B cell (primary cell): ENCODE results near the gene EGLN1. TPM values are rescaled to one million over a fixed set of nuclear protein-coding genes. Genes with fewer than 3 reads are reported as not detected.

Source experiments
- ATAC-seq: fragments of 200-7000 bp; cut with Tn5 transposase; one replicate; pipeline ENCODE4 v1.10.0; 2021; ENCODE audit warnings: low read depth, mild to moderate bottlenecking, moderate number of reproducible peaks, moderate library complexity
- CTCF ChIA-PET: fragments of 350-600 bp; sonication (Branson Sonifier 250); formaldehyde crosslinking; loops from one replicate; lab custom pipeline; 2021; ENCODE audit warnings: antibody characterized with exemption, inconsistent platforms; lab: Charles Lee
- POLR2A ChIA-PET: fragments of 350-600 bp; sonication (Branson Sonifier 250); formaldehyde crosslinking; loops from one replicate; lab custom pipeline; 2021; ENCODE audit warnings: antibody characterized with exemption; lab: Charles Lee
- DNase-seq: peaks from one replicate; pipeline ENCODE4 v3.0.0; 2013
- H2AFZ ChIP-seq: 2 replicates; pipeline ENCODE4 v1.6.1; 2012; ENCODE audit warnings: mild to moderate bottlenecking, low read depth, low read length; ENCODE audit not compliant: insufficient read depth, poor library complexity, severe bottlenecking
- H3K27ac ChIP-seq, 2 donors: 1 replicate in 1 of 2; 2 replicates in 1 of 2; pipeline ENCODE4 v1.5.1; 2012 to 2013; ENCODE audit warnings: low read length in 2 of 2, mild to moderate bottlenecking in 2 of 2, moderate library complexity in 1 of 2
- H3K27me3 ChIP-seq, 4 experiments: fragments of 200-600 bp in 1 of 4; sonication (generic) in 1 of 4; replicated peaks in 1 of 4; 1 replicate in 2 of 4; 2 replicates in 2 of 4; pipeline versions ENCODE4 v1.6.1 to v1.7.0; 2013 to 2016; ENCODE audit warnings: low read length in 3 of 4, mild to moderate bottlenecking in 2 of 4, mixed read lengths in 1 of 4, moderate library complexity in 1 of 4; ENCODE audit not compliant: insufficient read depth in 4 of 4, control insufficient read depth in 3 of 4; ENCODE audit errors: control extremely low read depth in 1 of 4
- H3K36me3 ChIP-seq, 2 experiments: replicated peaks in 1 of 2; 1 replicate in 1 of 2; 2 replicates in 1 of 2; pipeline versions ENCODE4 v1.6.1 to v1.7.1; 2013; ENCODE audit warnings: low read length in 1 of 2; ENCODE audit not compliant: insufficient read depth in 2 of 2, control insufficient read depth in 1 of 2; ENCODE audit errors: control extremely low read depth in 1 of 2, extremely low read depth in 1 of 2
- H3K4me1 ChIP-seq, 2 donors: fragments of 200-600 bp in 1 of 2; sonication (generic) in 1 of 2; 1 replicate in 1 of 2; 2 replicates in 1 of 2; pipeline versions ENCODE4 v1.5.1 to v1.6.1; 2013 to 2017; ENCODE audit warnings: low read length in 2 of 2; ENCODE audit not compliant: control insufficient read depth in 2 of 2, insufficient read depth in 2 of 2
- H3K4me2 ChIP-seq: replicated peaks from 2 replicates; pipeline ENCODE3; 2012; ENCODE audit warnings: mild to moderate bottlenecking, low read depth, low read length; ENCODE audit not compliant: poor library complexity, severe bottlenecking
- H3K4me3 ChIP-seq, 5 experiments: fragments of 200-600 bp in 1 of 5; sonication (generic) in 1 of 5; 1 replicate in 3 of 5; 2 replicates in 2 of 5; pipeline versions ENCODE4 v1.5.1 to v1.7.0; 2011 to 2016; ENCODE audit warnings: low read length in 4 of 5, mild to moderate bottlenecking in 4 of 5, low read depth in 2 of 5, control low read depth in 1 of 5, moderate library complexity in 1 of 5; ENCODE audit not compliant: insufficient read depth in 1 of 5; ENCODE audit errors: control extremely low read depth in 1 of 5, extremely low read depth in 1 of 5
- H3K79me2 ChIP-seq: fragments of 200-600 bp; sonication (generic); one replicate; pipeline ENCODE4 v1.6.0; 2016; ENCODE audit warnings: low read length; ENCODE audit not compliant: control insufficient read depth, insufficient read depth
- H3K9ac ChIP-seq: fragments of 200-600 bp; sonication (generic); 2 replicates; pipeline ENCODE4 v1.6.1; 2017; ENCODE audit warnings: mild to moderate bottlenecking, low read length, moderate library complexity
- H3K9me3 ChIP-seq, 3 donors: one replicate each; pipeline versions ENCODE4 v1.6.1 to v1.7.1; 2013; ENCODE audit warnings: low read length in 2 of 3; ENCODE audit not compliant: control insufficient read depth in 2 of 3, insufficient read depth in 1 of 3; ENCODE audit errors: control extremely low read depth in 1 of 3
- H4K20me1 ChIP-seq: 2 replicates; pipeline ENCODE4 v1.6.0; 2012; ENCODE audit warnings: mild to moderate bottlenecking, low read length; ENCODE audit not compliant: insufficient read depth, control insufficient read depth, poor library complexity, severe bottlenecking
- H3K27ac Mint-ChIP-seq: one replicate; pipeline ENCODE4 v1.8.0; 2021; ENCODE audit warnings: mixed read lengths
- H3K27me3 Mint-ChIP-seq: one replicate; pipeline ENCODE4 v1.8.0; 2021; ENCODE audit warnings: mixed read lengths
- H3K4me1 Mint-ChIP-seq: one replicate; pipeline ENCODE4 v1.8.0; 2021; ENCODE audit warnings: mixed read lengths
- H3K4me3 Mint-ChIP-seq: one replicate; pipeline ENCODE4 v1.8.0; 2021; ENCODE audit warnings: mixed read lengths
- H3K9me3 Mint-ChIP-seq: one replicate; pipeline ENCODE4 v1.8.0; 2022; ENCODE audit warnings: mixed read lengths; ENCODE audit not compliant: insufficient read depth
- EZH2 ChIP-seq: IDR thresholded peaks from 2 replicates; pipeline ENCODE4 v1.6.1; 2012; ENCODE audit warnings: borderline replicate concordance, low read depth, mild to moderate bottlenecking, moderate library complexity, low read length; ENCODE audit not compliant: insufficient read depth, poor library complexity, severe bottlenecking
- WGBS: methylation state at CpG from one replicate; pipeline ENCODE4 v1.1.5; 2013; ENCODE audit warnings: missing lambda C conversion rate; ENCODE audit not compliant: insufficient coverage; 5-methylcytosine and 5-hydroxymethylcytosine counted together
- intact Hi-C: fragments of 100-400 bp; cut with micrococcal nuclease; formaldehyde crosslinking; loops from one replicate; pipeline ENCODE4 v1.10.0; 2022
- polyA plus RNA-seq: library from polyadenylated mRNA; depleted of rRNA; stranded (reverse); fragments of >200 nt; gene quantifications from 2 replicates; pipeline ENCODE4 v1.2.3, GENCODE V29; 2012
- total RNA-seq, 2 donors: library from RNA; stranded (reverse); fragments of 120-200 nt in 1 of 2; gene quantifications; 1 replicate in 1 of 2; 2 replicates in 1 of 2; pipeline versions ENCODE4 v1.2.3 to v1.2.4, GENCODE V29; 2013 to 2022
- TF ChIP-seq, protein P1 (sequence below): fragments of 200-600 bp; IDR thresholded peaks from one replicate; pipeline ENCODE4 v1.8.0; 2022; ENCODE audit warnings: antibody characterized with exemption, mild to moderate bottlenecking

Gene EGLN1
- total and polyA plus RNA-seq, 2 donors (not counting 1 experiment from before 2014, with no cell fraction given): 7.5 to 18.5 TPM

- no peak for ATAC-seq
- intact Hi-C loops: loop anchor here (5.0 kb wide), 2 partner anchors 193 to 508 kb away; no protein-coding TSS in a partner anchor
- POLR2A ChIA-PET: no interaction called here
Observed at GRCh38 chr1:231359113-231359512, 63.0 kb downstream of the EGLN1 start.

GRCh38 chr1:231357831-231358354 lies 64.2 kb downstream of the EGLN1 start:
- H3K9me3 Mint-ChIP-seq: no peaks in the 10 kb centered on the region
- ChIA-PET POLR2A (interaction anchor here (0.7 to 1.2 kb wide), 2 partner anchors 167 to 264 kb away, joined by 3 read pairs; no protein-coding TSS in a partner anchor), CTCF (interaction anchor here (0.7 to 3.6 kb wide), 28 partner anchors 9 to 399 kb away, joined by 3 to 45 read pairs (median 4); partner anchors contain the start of genes EXOC8, SPRTN and TSNAX)
- no peak for TF ChIP-seq EZH2
- TF ChIP-seq, protein P1, sequence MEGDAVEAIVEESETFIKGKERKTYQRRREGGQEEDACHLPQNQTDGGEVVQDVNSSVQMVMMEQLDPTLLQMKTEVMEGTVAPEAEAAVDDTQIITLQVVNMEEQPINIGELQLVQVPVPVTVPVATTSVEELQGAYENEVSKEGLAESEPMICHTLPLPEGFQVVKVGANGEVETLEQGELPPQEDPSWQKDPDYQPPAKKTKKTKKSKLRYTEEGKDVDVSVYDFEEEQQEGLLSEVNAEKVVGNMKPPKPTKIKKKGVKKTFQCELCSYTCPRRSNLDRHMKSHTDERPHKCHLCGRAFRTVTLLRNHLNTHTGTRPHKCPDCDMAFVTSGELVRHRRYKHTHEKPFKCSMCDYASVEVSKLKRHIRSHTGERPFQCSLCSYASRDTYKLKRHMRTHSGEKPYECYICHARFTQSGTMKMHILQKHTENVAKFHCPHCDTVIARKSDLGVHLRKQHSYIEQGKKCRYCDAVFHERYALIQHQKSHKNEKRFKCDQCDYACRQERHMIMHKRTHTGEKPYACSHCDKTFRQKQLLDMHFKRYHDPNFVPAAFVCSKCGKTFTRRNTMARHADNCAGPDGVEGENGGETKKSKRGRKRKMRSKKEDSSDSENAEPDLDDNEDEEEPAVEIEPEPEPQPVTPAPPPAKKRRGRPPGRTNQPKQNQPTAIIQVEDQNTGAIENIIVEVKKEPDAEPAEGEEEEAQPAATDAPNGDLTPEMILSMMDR: peak; percentile 88
- H3K4me3 Mint-ChIP-seq: no peak overlapping the region
- intact Hi-C loops: loop anchor here (1.0 to 5.0 kb wide), 6 partner anchors 20 to 509 kb away; partner anchors contain the start of genes EGLN1 and SPRTN
- Histone ChIP-seq H3K9me3 (no peaks in the 10 kb centered on the region), H3K4me1 (peaks cover 0 to 3% of the 10 kb centered on the region in 2 donors), H3K79me2 (no peaks in the 10 kb centered on the region), H3K4me2 (peak overlapping the region; percentile 21), H4K20me1 (no peaks in the 10 kb centered on the region), H3K9ac (no peak overlapping the region), H3K27ac (no peak overlapping the region), H3K27me3 (no peaks in the 10 kb centered on the region), H2AFZ (peak overlapping the region; percentile 9), H3K36me3 (peaks cover 2 to 4% of the 10 kb centered on the region in 2 experiments), H3K4me3 (no peak overlapping the region)
- peak overlapping the region; percentile 32 for H3K27ac Mint-ChIP-seq
- DNase-seq (peak; percentile 71), ATAC-seq (peak; percentile 83)
- no peaks in the 10 kb centered on the region for H3K27me3 Mint-ChIP-seq
- WGBS: 30% methylated on average over 2 of the region's 4 CpGs
- peaks cover 8% of the 10 kb centered on the region for H3K4me1 Mint-ChIP-seq

More at GRCh38 chr1:231359113-231359512, 63.0 kb downstream of the EGLN1 start:
- no peak overlapping the region for H3K27ac ChIP-seq
- no peak for DNase-seq
- no peak overlapping the region for H2AFZ ChIP-seq
- H3K9ac ChIP-seq: no peak overlapping the region
- no peaks in the 10 kb centered on the region for H3K9me3 Mint-ChIP-seq
- H3K4me1 ChIP-seq: peaks cover 0 to 3% of the 10 kb centered on the region in 2 donors
- no peak overlapping the region for H3K27ac Mint-ChIP-seq
- H3K4me1 Mint-ChIP-seq: peaks cover 8% of the 10 kb centered on the region
- no peaks in the 10 kb centered on the region for H3K27me3 Mint-ChIP-seq
- peaks cover 2% of the 10 kb centered on the region in 2 experiments for H3K36me3 ChIP-seq
- H3K79me2 ChIP-seq: no peaks in the 10 kb centered on the region
- no peaks in the 10 kb centered on the region for H4K20me1 ChIP-seq
- whole genome bisulfite sequencing: 100% methylated on average over 3 of the region's 6 CpGs
- no peak overlapping the region for H3K4me3 ChIP-seq
- CTCF ChIA-PET: interaction anchor here (0.6 to 3.6 kb wide), 10 partner anchors 10 to 245 kb away, joined by 3 to 45 read pairs (median 6); partner anchors contain the start of genes EXOC8 and SPRTN
- H3K4me2 ChIP-seq: no peak overlapping the region
- no peaks in the 10 kb centered on the region for H3K27me3 ChIP-seq
- H3K9me3 ChIP-seq: no peaks in the 10 kb centered on the region
- no peak overlapping the region for H3K4me3 Mint-ChIP-seq
- TF ChIP-seq, protein P1: no peak
- TF ChIP-seq EZH2: no peak
